ENCODE results near the gene TMCC1. TPM values are rescaled to one million over a fixed set of nuclear protein-coding genes. Genes with fewer than 3 reads are reported as not detected.

The TMCC1 gene
- total and polyA plus RNA-seq, 12 donors = 5.3 to 36.0 (median 27.2) TPM

- intact Hi-C loops (cut with DNase I) = loop anchor here in 1 of 10 donors (10.0 kb wide), 1 partner anchor 98 kb away; no protein-coding TSS in a partner anchor
Observed at GRCh38 chr3:129837065-129837642, 56.4 kb downstream of the TMCC1 start.

GRCh38 chr3:129836381-129837064 lies 57.0 kb downstream of the TMCC1 start:
- H3K4me3 ChIP-seq = no peak overlapping the region
- peaks cover 9 to 39% (median 25%) of the 10 kb centered on the region in 9 donors for H3K4me1 ChIP-seq
- H3K27me3 ChIP-seq = no peaks in the 10 kb centered on the region
- DNase-seq (no peak), ATAC-seq (no peak)
- 31 to 34% methylated on average over 2 of the region's 2 CpGs for WGBS, 2 donors
- H3K36me3 ChIP-seq = no peaks in the 10 kb centered on the region
- no peaks in the 10 kb centered on the region for H3K9me3 ChIP-seq
- no peak for TF ChIP-seq CTCF (IDR thresholded peaks at IDR 0.05)
- intact Hi-C loops (cut with DNase I) = loop anchor here in 1 of 10 donors (10.0 kb wide), 1 partner anchor 98 kb away; no protein-coding TSS in a partner anchor
- H3K27ac ChIP-seq = peak overlapping the region in 1 of 10 donors; percentile 17

More at GRCh38 chr3:129837065-129837642, 56.4 kb downstream of the TMCC1 start:
- Histone ChIP-seq H3K36me3 (peaks cover 0 to 4% (median 0%) of the 10 kb centered on the region in 9 donors), H3K27ac (no peak overlapping the region), H3K4me3 (no peak overlapping the region), H3K9me3 (peaks cover 0 to 2% (median 0%) of the 10 kb centered on the region in 11 donors), H3K4me1 (peaks cover 9 to 35% (median 25%) of the 10 kb centered on the region in 9 donors), H3K27me3 (no peaks in the 10 kb centered on the region)
- WGBS, 2 donors = 60 to 78% methylated on average over 2 of the region's 2 CpGs
- no peak for TF ChIP-seq CTCF (IDR thresholded peaks at IDR 0.05)
- DNase-seq (no peak), ATAC-seq (no peak)

- no peak overlapping the region for H3K27ac ChIP-seq
- intact Hi-C loops (cut with DNase I) = loop anchor here in 1 of 10 donors (10.0 kb wide), 1 partner anchor 100 kb away; no protein-coding TSS in a partner anchor
- WGBS, 2 donors = 76 to 78% methylated on average over 2 of the region's 2 CpGs
Observed at GRCh38 chr3:129835198-129835597, 58.3 kb downstream of the TMCC1 start.

More at GRCh38 chr3:129835198-129835597, 58.3 kb downstream of the TMCC1 start:
- Histone ChIP-seq H3K4me1 (peaks cover 9 to 39% (median 25%) of the 10 kb centered on the region in 9 donors), H3K9me3 (no peaks in the 10 kb centered on the region), H3K27me3 (no peaks in the 10 kb centered on the region), H3K4me3 (no peak overlapping the region), H3K36me3 (peaks cover 0 to 6% (median 0%) of the 10 kb centered on the region in 9 donors)
- no peak for TF ChIP-seq CTCF (IDR thresholded peaks at IDR 0.05)
- ATAC-seq (no peak), DNase-seq (no peak)
